GM10266 (cell line): Measurements from ENCODE around the gene FRK.

ENCODE experiments used
- DNase-seq: peaks from one replicate; pipeline ENCODE4 v3.0.0; 2012; ENCODE audit errors: extremely low spot score
- CTCF ChIP-seq: IDR thresholded peaks from 2 replicates; pipeline ENCODE4 v1.5.1; 2012; ENCODE audit warnings: mild to moderate bottlenecking, low read depth; ENCODE audit not compliant: control insufficient read depth, insufficient read depth; ENCODE audit errors: missing control alignments

The FRK gene

GRCh38 chr6:115908906-115909559, 151.7 kb downstream of the FRK start:
- DNase-seq = no peak
- TF ChIP-seq CTCF = no peak

- DNase-seq = no peak
- no peak for TF ChIP-seq CTCF
Observed at GRCh38 chr6:115905471-115905870, 155.2 kb downstream of the FRK start.

- no peak for DNase-seq
- no peak for TF ChIP-seq CTCF
Observed at GRCh38 chr6:115902436-115902835, 158.3 kb downstream of the FRK start.

GRCh38 chr6:115901896-115902295, 158.8 kb downstream of the FRK start:
- DNase-seq = no peak
- no peak for TF ChIP-seq CTCF

- TF ChIP-seq CTCF = no peak
- DNase-seq = no peak
Observed at GRCh38 chr6:115899730-115900282, 160.9 kb downstream of the FRK start.

GRCh38 chr6:115898246-115898645, 162.4 kb downstream of the FRK start:
- no peak for DNase-seq
- TF ChIP-seq CTCF = no peak

GRCh38 chr6:115896538-115897129, 164.1 kb downstream of the FRK start:
- peak; percentile 77 for TF ChIP-seq CTCF
- peak; percentile 32 for DNase-seq
